Mesenchymal stem cell (in vitro differentiated cells and primary cell): Measurements from ENCODE around the gene HOXA6.
A peak's percentile ranks its signal among the peaks of the same experiment; 100 is the strongest.

Experiments
- DNase-seq: peaks from one replicate; pipeline ENCODE4 v3.0.0-alpha.2; 2013
- H2AFZ ChIP-seq: one replicate; pipeline ENCODE4 v1.6.1; 2013; ENCODE audit warnings: low read depth, mild to moderate bottlenecking, control low read depth, inconsistent platforms, low read length, moderate library complexity
- H2AK5ac ChIP-seq: 2 replicates; pipeline ENCODE4 v1.6.1; 2013; ENCODE audit warnings: low read length, moderate library complexity, mild to moderate bottlenecking, inconsistent platforms; ENCODE audit not compliant: severe bottlenecking
- H2BK120ac ChIP-seq: one replicate; pipeline ENCODE4 v1.6.1; 2013; ENCODE audit warnings: low read depth, mild to moderate bottlenecking, inconsistent platforms, low read length, moderate library complexity
- H2BK12ac ChIP-seq, 2 experiments: one replicate each; pipeline ENCODE4 v1.6.1; 2013; ENCODE audit warnings: inconsistent platforms in 2 of 2, low read length in 2 of 2, mild to moderate bottlenecking in 2 of 2, moderate library complexity in 2 of 2, control low read depth in 1 of 2
- H2BK15ac ChIP-seq: one replicate; pipeline ENCODE4 v1.6.1; 2013; ENCODE audit warnings: mild to moderate bottlenecking, low read depth, inconsistent platforms; ENCODE audit not compliant: poor library complexity, severe bottlenecking
- H2BK5ac ChIP-seq: 2 replicates; pipeline ENCODE4 v1.6.1; 2013; ENCODE audit warnings: low read depth, mild to moderate bottlenecking, low read length, control low read depth, inconsistent platforms; ENCODE audit not compliant: poor library complexity, severe bottlenecking
- H3K14ac ChIP-seq, 2 experiments: one replicate each; pipeline ENCODE4 v1.6.1; 2013; ENCODE audit warnings: inconsistent platforms in 2 of 2, low read length in 2 of 2, control low read depth in 1 of 2, mild to moderate bottlenecking in 1 of 2, moderate library complexity in 1 of 2
- H3K18ac ChIP-seq, 2 experiments: one replicate each; pipeline ENCODE4 v1.6.1; 2013; ENCODE audit warnings: inconsistent platforms in 2 of 2, low read length in 2 of 2, control low read depth in 1 of 2, low read depth in 1 of 2, mild to moderate bottlenecking in 1 of 2
- H3K23ac ChIP-seq, 2 experiments: one replicate each; pipeline ENCODE4 v1.6.1; 2013; ENCODE audit warnings: inconsistent platforms in 2 of 2, low read length in 2 of 2, mild to moderate bottlenecking in 2 of 2, moderate library complexity in 2 of 2, control low read depth in 1 of 2
- H3K27ac ChIP-seq: 2 replicates; pipeline ENCODE4 v1.5.1; 2013; ENCODE audit warnings: mild to moderate bottlenecking, moderate library complexity, low read length, control low read depth, inconsistent platforms; ENCODE audit not compliant: poor library complexity, severe bottlenecking
- H3K27me3 ChIP-seq, 2 experiments: 2 replicates each; pipeline versions ENCODE4 v1.6.1 to v1.7.0; 2013; ENCODE audit warnings: low read length in 2 of 2, mild to moderate bottlenecking in 2 of 2, moderate library complexity in 2 of 2, control low read depth in 1 of 2, inconsistent platforms in 1 of 2; ENCODE audit not compliant: control insufficient read depth in 1 of 2, insufficient read depth in 1 of 2
- H3K36me3 ChIP-seq, 2 experiments: 2 replicates each; pipeline versions ENCODE4 v1.6.1 to v1.7.0; 2013; ENCODE audit warnings: low read length in 2 of 2, control low read depth in 1 of 2, inconsistent platforms in 1 of 2, low read depth in 1 of 2, mild to moderate bottlenecking in 1 of 2; ENCODE audit not compliant: insufficient read depth in 2 of 2, control insufficient read depth in 1 of 2
- H3K4ac ChIP-seq, 2 experiments: one replicate each; pipeline ENCODE4 v1.6.1; 2013; ENCODE audit warnings: inconsistent platforms in 2 of 2, low read length in 2 of 2, mild to moderate bottlenecking in 2 of 2, moderate library complexity in 2 of 2, control low read depth in 1 of 2, low read depth in 1 of 2
- H3K4me1 ChIP-seq: 2 replicates; pipeline ENCODE4 v1.6.1; 2013; ENCODE audit warnings: low read depth, low read length, control low read depth; ENCODE audit not compliant: control insufficient read depth, insufficient read depth
- H3K4me2 ChIP-seq: 2 replicates; pipeline ENCODE4 v1.6.1; 2013; ENCODE audit warnings: low read length, mild to moderate bottlenecking, inconsistent platforms; ENCODE audit not compliant: poor library complexity, severe bottlenecking
- H3K4me3 ChIP-seq, 2 experiments: 2 replicates each; pipeline versions ENCODE4 v1.5.1 to v1.7.0; 2013; ENCODE audit warnings: low read length in 2 of 2, mild to moderate bottlenecking in 2 of 2, control low read depth in 1 of 2, low read depth in 1 of 2; ENCODE audit not compliant: insufficient read depth in 1 of 2
- H3K79me1 ChIP-seq: replicated peaks from 2 replicates; pipeline ENCODE4 v1.6.1; 2013; ENCODE audit warnings: mild to moderate bottlenecking, control low read depth, low read length, inconsistent platforms; ENCODE audit not compliant: poor library complexity, severe bottlenecking
- H3K9ac ChIP-seq: 2 replicates; pipeline ENCODE4 v1.7.0; 2013; ENCODE audit warnings: mild to moderate bottlenecking, low read length, moderate library complexity
- H3K9me3 ChIP-seq: 2 replicates; pipeline ENCODE4 v1.7.0; 2013; ENCODE audit warnings: mild to moderate bottlenecking, low read length; ENCODE audit not compliant: control insufficient read depth
- H4K8ac ChIP-seq: one replicate; pipeline ENCODE4 v1.6.1; 2013; ENCODE audit warnings: inconsistent platforms, mild to moderate bottlenecking, low read length, moderate library complexity
- H4K91ac ChIP-seq: one replicate; pipeline ENCODE4 v1.6.1; 2013; ENCODE audit warnings: mild to moderate bottlenecking, low read length, inconsistent platforms
- WGBS: methylation state at CpG from one replicate; pipeline ENCODE4 v1.1.7; 2013; ENCODE audit warnings: mixed read lengths; 5-methylcytosine and 5-hydroxymethylcytosine counted together

The HOXA6 gene

GRCh38 chr7:27188386-27189294, 41.1 kb upstream of the HOXA6 start:
- Histone ChIP-seq H2BK120ac (no peak overlapping the region), H2BK12ac (no peak overlapping the region)

GRCh38 chr7:27187475-27188385, 40.2 kb upstream of the HOXA6 start:
- peak overlapping the region; percentile 41 to 64 for H3K4me3 ChIP-seq
- H2BK120ac ChIP-seq = no peak overlapping the region
- no peak overlapping the region for H2BK12ac ChIP-seq
- peak overlapping the region; percentile 85 for H3K4me2 ChIP-seq
- peak overlapping the region in 1 of 2 experiments; percentile 35 for H3K14ac ChIP-seq
- peak overlapping the region; percentile 92 for H2BK5ac ChIP-seq
- no peaks in the 10 kb centered on the region for H3K9me3 ChIP-seq
- peak overlapping the region in 1 of 2 experiments; percentile 13 for H3K18ac ChIP-seq
- no peak for DNase-seq
- peak overlapping the region; percentile 89 for H3K27ac ChIP-seq
- peak overlapping the region in 1 of 2 experiments; percentile 36 for H3K23ac ChIP-seq
- no peak overlapping the region for H2AFZ ChIP-seq
- no peak overlapping the region for H3K4ac ChIP-seq
- H4K91ac ChIP-seq = no peak overlapping the region
- H3K79me1 ChIP-seq = peaks cover 3% of the 10 kb centered on the region
- H3K27me3 ChIP-seq = peaks cover 22 to 41% of the 10 kb centered on the region in 2 experiments
- 6% methylated on average over 46 of the region's 46 CpGs for WGBS
- H4K8ac ChIP-seq = no peak overlapping the region
- peaks cover 0 to 7% of the 10 kb centered on the region in 2 experiments for H3K36me3 ChIP-seq
- H2AK5ac ChIP-seq = peak overlapping the region; percentile 76
- peak overlapping the region; percentile 2 for H2BK15ac ChIP-seq
- H3K9ac ChIP-seq = peak overlapping the region; percentile 38
- H3K4me1 ChIP-seq = peaks cover 18% of the 10 kb centered on the region

More at GRCh38 chr7:27188386-27189294, 41.1 kb upstream of the HOXA6 start:
- peak overlapping the region; percentile 92 for H2BK5ac ChIP-seq
- peaks cover 28 to 49% of the 10 kb centered on the region in 2 experiments for H3K27me3 ChIP-seq
- H4K91ac ChIP-seq = no peak overlapping the region
- no peak overlapping the region for H3K4ac ChIP-seq
- no peak overlapping the region for H4K8ac ChIP-seq
- no peak overlapping the region for H3K14ac ChIP-seq
- peaks cover 0 to 3% of the 10 kb centered on the region in 2 experiments for H3K36me3 ChIP-seq
- peak overlapping the region in 1 of 2 experiments; percentile 5 for H3K23ac ChIP-seq
- no peak overlapping the region for H2BK15ac ChIP-seq
- no peak overlapping the region for H2AK5ac ChIP-seq
- H3K9ac ChIP-seq = peak overlapping the region; percentile 38
- peaks cover 22% of the 10 kb centered on the region for H3K4me1 ChIP-seq
- H2AFZ ChIP-seq = no peak overlapping the region
- WGBS = 3% methylated on average over 49 of the region's 49 CpGs
- no peaks in the 10 kb centered on the region for H3K9me3 ChIP-seq
- H3K4me2 ChIP-seq = peak overlapping the region; percentile 85
- no peak for DNase-seq
- peak overlapping the region in 1 of 2 experiments; percentile 64 for H3K4me3 ChIP-seq
- H3K27ac ChIP-seq = peak overlapping the region; percentile 89
- H3K79me1 ChIP-seq = peaks cover 3% of the 10 kb centered on the region
- H3K18ac ChIP-seq = no peak overlapping the region

- Histone ChIP-seq H4K8ac (no peak overlapping the region), H3K9me3 (no peaks in the 10 kb centered on the region), H2BK120ac (no peak overlapping the region), H4K91ac (no peak overlapping the region), H3K9ac (peak overlapping the region; percentile 94), H3K18ac (no peak overlapping the region), H3K23ac (no peak overlapping the region), H3K4me2 (peak overlapping the region; percentile 92), H2AFZ (no peak overlapping the region), H2BK12ac (no peak overlapping the region), H3K36me3 (peaks cover 4 to 13% of the 10 kb centered on the region in 2 experiments), H3K14ac (no peak overlapping the region), H3K27ac (peak overlapping the region; percentile 89), H3K4me3 (peak overlapping the region in 1 of 2 experiments; percentile 64), H2AK5ac (peak overlapping the region; percentile 76), H3K4me1 (peaks cover 15% of the 10 kb centered on the region), H2BK5ac (no peak overlapping the region), H3K79me1 (peaks cover 3% of the 10 kb centered on the region), H3K27me3 (peaks cover 17 to 39% of the 10 kb centered on the region in 2 experiments), H3K4ac (no peak overlapping the region), H2BK15ac (no peak overlapping the region)
- 67% methylated on average over 1 of the region's 4 CpGs for WGBS
- DNase-seq = no peak
These were observed 39.3 kb upstream of the HOXA6 start for GRCh38 chr7:27186668-27187474.
